HEK293 (cell line): ENCODE results near the gene ZNF358.

Experiments used
- CTCF ChIA-PET: fragments of 350-600 bp; formaldehyde crosslinking; extraction: SDS; loops from one replicate; lab custom pipeline; 2021; ENCODE audit warnings: antibody characterized with exemption; lab: Yijun Ruan, JAX
- POLR2A ChIA-PET: fragments of 300-600 bp; formaldehyde crosslinking; extraction: SDS; loops from one replicate; lab custom pipeline; 2020; ENCODE audit warnings: antibody characterized with exemption, inconsistent platforms; lab: Yijun Ruan, JAX
- H3K27ac ChIP-seq: fragments of 200-500 bp; sonication (Bioruptor generic); 2 replicates; pipeline ENCODE4 v1.5.1; 2014; ENCODE audit warnings: low read depth, low read length, control low read depth, inconsistent platforms; ENCODE audit errors: extremely low read depth
- H3K36me3 ChIP-seq, 2 experiments: fragments of 200-500 bp in 1 of 2; sonication (Bioruptor generic) in 1 of 2; 1 replicate in 1 of 2; 2 replicates in 1 of 2; pipeline ENCODE4 v1.5.1; 2014 to 2017; ENCODE audit warnings: inconsistent platforms in 2 of 2, low read length in 2 of 2; ENCODE audit not compliant: control insufficient read depth in 2 of 2, insufficient read depth in 1 of 2
- H3K4me1 ChIP-seq: fragments of 200-500 bp; sonication (Bioruptor generic); 2 replicates; pipeline ENCODE4 v1.5.1; 2014; ENCODE audit warnings: mild to moderate bottlenecking, low read length, inconsistent platforms; ENCODE audit not compliant: control insufficient read depth, insufficient read depth
- H3K4me3 ChIP-seq: 2 replicates; pipeline ENCODE4 v1.5.1; 2011; ENCODE audit warnings: low read depth, mild to moderate bottlenecking, control low read depth, low read length, moderate library complexity
- H3K9me3 ChIP-seq: fragments of 200-500 bp; sonication (Bioruptor generic); 2 replicates; pipeline ENCODE4 v1.5.1; 2014; ENCODE audit warnings: low read depth, low read length, inconsistent platforms; ENCODE audit not compliant: control insufficient read depth, insufficient read depth
- HOXA7 ChIP-seq: sonication (generic); formaldehyde crosslinking; IDR thresholded peaks from 2 replicates; pipeline ENCODE4 v1.8.1; 2022; ENCODE audit warnings: missing genetic modification reagents, borderline replicate concordance
- KLF9 ChIP-seq: fragments of 450-650 bp; formaldehyde crosslinking; IDR thresholded peaks from 2 replicates; pipeline ENCODE4 v1.5.1; 2016; ENCODE audit warnings: missing biosample characterization, missing genetic modification characterization, low read depth
- PATZ1 ChIP-seq: fragments of 450-650 bp; formaldehyde crosslinking; IDR thresholded peaks from 2 replicates; pipeline ENCODE4 v1.5.1; 2016; ENCODE audit warnings: missing biosample characterization, missing genetic modification characterization
- PRDM2 ChIP-seq: fragments of 450-650 bp; formaldehyde crosslinking; IDR thresholded peaks from 2 replicates; pipeline ENCODE4 v1.5.1; 2016; ENCODE audit warnings: missing biosample characterization, missing genetic modification characterization, borderline replicate concordance
- SP3 ChIP-seq: fragments of 450-650 bp; formaldehyde crosslinking; IDR thresholded peaks from 2 replicates; pipeline ENCODE4 v1.5.1; 2016; ENCODE audit warnings: missing biosample characterization, missing genetic modification characterization
- SP7 ChIP-seq: fragments of 450-650 bp; formaldehyde crosslinking; IDR thresholded peaks from 2 replicates; pipeline ENCODE4 v1.5.1; 2016; ENCODE audit warnings: missing biosample characterization, missing genetic modification characterization
- YY1 ChIP-seq: fragments of 450-650 bp; formaldehyde crosslinking; IDR thresholded peaks from 2 replicates; pipeline ENCODE4 v1.5.1; 2018; ENCODE audit warnings: missing biosample characterization, missing genetic modification characterization
- ZFP69B ChIP-seq: fragments of 450-650 bp; formaldehyde crosslinking; IDR thresholded peaks from 2 replicates; pipeline ENCODE4 v1.5.1; 2016; ENCODE audit warnings: missing biosample characterization, missing genetic modification characterization
- ZNF114 ChIP-seq: fragments of 450-650 bp; formaldehyde crosslinking; IDR thresholded peaks from 2 replicates; pipeline ENCODE4 v1.5.0; 2017; ENCODE audit warnings: missing biosample characterization, missing genetic modification characterization
- ZNF184 ChIP-seq: fragments of 450-650 bp; IDR thresholded peaks from 2 replicates; pipeline ENCODE4 v1.5.1; 2018; ENCODE audit warnings: missing biosample characterization, mild to moderate bottlenecking, missing genetic modification characterization
- ZNF2 ChIP-seq: fragments of 450-650 bp; formaldehyde crosslinking; IDR thresholded peaks from 2 replicates; pipeline ENCODE4 v1.5.1; 2016; ENCODE audit warnings: missing biosample characterization, missing genetic modification characterization
- ZNF214 ChIP-seq: fragments of 450-650 bp; formaldehyde crosslinking; IDR thresholded peaks from 2 replicates; pipeline ENCODE4 v1.5.1; 2017; ENCODE audit warnings: missing biosample characterization, mild to moderate bottlenecking, missing genetic modification characterization, borderline replicate concordance
- ZNF311 ChIP-seq: fragments of 450-650 bp; formaldehyde crosslinking; IDR thresholded peaks from 2 replicates; pipeline ENCODE4 v1.5.1; 2017; ENCODE audit warnings: missing biosample characterization, missing genetic modification characterization, borderline replicate concordance
- ZNF394 ChIP-seq: fragments of 450-650 bp; formaldehyde crosslinking; IDR thresholded peaks from 2 replicates; pipeline ENCODE4 v1.5.1; 2016; ENCODE audit warnings: missing biosample characterization, missing genetic modification characterization, mild to moderate bottlenecking, moderate library complexity, borderline replicate concordance
- ZNF561 ChIP-seq: fragments of 450-650 bp; IDR thresholded peaks from 2 replicates; pipeline ENCODE4 v1.5.1; 2018; ENCODE audit warnings: missing biosample characterization, missing genetic modification characterization, borderline replicate concordance
- ZNF623 ChIP-seq: fragments of 450-650 bp; formaldehyde crosslinking; IDR thresholded peaks from 2 replicates; pipeline ENCODE4 v1.5.1; 2016; ENCODE audit warnings: missing biosample characterization, missing genetic modification characterization
- ZNF654 ChIP-seq: fragments of 450-650 bp; formaldehyde crosslinking; IDR thresholded peaks from 2 replicates; pipeline ENCODE4 v1.5.1; 2016; ENCODE audit warnings: low read depth, missing biosample characterization, missing genetic modification characterization
- ZNF837 ChIP-seq: fragments of 450-650 bp; formaldehyde crosslinking; IDR thresholded peaks from 2 replicates; pipeline ENCODE4 v1.5.1; 2016; ENCODE audit warnings: missing biosample characterization, missing genetic modification characterization
- TF ChIP-seq, protein P1 (sequence below): fragments of 450-650 bp; formaldehyde crosslinking; IDR thresholded peaks from 2 replicates; pipeline ENCODE4 v1.5.1; 2016; ENCODE audit warnings: missing biosample characterization, missing genetic modification characterization
- TF ChIP-seq, protein P2 (sequence below): fragments of 450-650 bp; formaldehyde crosslinking; IDR thresholded peaks from 2 replicates; pipeline ENCODE4 v1.5.1; 2016; ENCODE audit warnings: missing biosample characterization, missing genetic modification characterization

The ZNF358 gene

DNA sequence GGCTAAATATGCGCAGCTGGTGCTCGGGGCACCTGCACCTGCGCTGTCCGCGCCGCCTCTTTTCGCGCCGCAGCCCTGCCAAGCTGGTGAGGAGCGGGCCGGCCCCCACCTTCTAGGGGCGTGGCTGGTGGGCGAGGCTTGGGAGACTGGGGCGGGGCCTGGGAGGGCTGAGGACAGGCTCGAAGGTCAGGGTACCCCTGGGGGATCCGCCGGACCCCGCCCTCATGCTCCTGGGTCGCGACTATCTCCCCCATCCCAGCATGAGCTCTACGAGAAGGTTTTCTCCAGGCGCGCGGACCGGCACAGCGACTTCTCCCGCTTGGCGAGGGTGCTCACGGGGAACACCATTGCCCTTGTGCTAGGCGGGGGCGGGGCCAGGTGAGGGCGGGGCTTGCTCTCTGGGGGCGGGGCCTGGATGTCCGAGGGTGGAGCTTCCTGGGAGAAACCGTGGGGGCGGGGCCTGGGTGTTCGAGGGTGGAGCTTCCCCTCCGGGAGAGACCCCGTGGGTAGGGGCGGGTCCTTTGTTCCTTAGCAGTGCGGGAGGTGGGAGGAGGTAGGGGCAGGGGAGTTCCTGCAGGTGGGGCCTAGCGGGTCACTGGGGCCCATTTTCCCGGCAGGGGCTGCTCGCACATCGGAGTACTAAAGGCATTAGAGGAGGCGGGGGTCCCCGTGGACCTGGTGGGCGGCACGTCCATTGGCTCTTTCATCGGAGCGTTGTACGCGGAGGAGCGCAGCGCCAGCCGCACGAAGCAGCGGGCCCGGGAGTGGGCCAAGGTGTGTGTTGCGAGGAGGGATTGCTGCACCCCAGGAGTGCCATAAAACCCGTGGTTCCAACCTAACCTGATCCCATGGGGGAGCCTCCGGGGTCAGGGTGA lies 39.3 kb downstream of the ZNF358 start (continued):
- TF ChIP-seq, protein P1, sequence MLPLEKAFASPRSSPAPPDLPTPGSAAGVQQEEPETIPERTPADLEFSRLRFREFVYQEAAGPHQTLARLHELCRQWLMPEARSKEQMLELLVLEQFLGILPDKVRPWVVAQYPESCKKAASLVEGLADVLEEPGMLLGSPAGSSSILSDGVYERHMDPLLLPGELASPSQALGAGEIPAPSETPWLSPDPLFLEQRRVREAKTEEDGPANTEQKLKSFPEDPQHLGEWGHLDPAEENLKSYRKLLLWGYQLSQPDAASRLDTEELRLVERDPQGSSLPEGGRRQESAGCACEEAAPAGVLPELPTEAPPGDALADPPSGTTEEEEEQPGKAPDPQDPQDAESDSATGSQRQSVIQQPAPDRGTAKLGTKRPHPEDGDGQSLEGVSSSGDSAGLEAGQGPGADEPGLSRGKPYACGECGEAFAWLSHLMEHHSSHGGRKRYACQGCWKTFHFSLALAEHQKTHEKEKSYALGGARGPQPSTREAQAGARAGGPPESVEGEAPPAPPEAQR (tag by site-specific recombination): no peak
- TF ChIP-seq KLF9 (tag by site-specific recombination) (0 out of 2 replicates have a peak, but pooled peaks have one; percentile 33), ZNF561 (no peak)
- TF ChIP-seq, protein P2, sequence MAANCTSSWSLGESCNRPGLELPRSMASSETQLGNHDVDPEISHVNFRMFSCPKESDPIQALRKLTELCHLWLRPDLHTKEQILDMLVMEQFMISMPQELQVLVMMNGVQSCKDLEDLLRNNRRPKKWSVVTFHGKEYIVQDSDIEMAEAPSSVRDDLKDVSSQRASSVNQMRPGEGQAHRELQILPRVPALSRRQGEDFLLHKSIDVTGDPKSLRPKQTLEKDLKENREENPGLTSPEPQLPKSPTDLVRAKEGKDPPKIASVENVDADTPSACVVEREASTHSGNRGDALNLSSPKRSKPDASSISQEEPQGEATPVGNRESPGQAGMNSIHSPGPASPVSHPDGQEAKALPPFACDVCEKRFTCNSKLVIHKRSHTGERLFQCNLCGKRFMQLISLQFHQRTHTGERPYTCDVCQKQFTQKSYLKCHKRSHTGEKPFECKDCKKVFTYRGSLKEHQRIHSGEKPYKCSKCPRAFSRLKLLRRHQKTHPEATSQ (tag by site-specific recombination): no peak

- ChIA-PET CTCF (no interaction called here), POLR2A (no interaction called here)
- H3K4me1 ChIP-seq: no peaks in the 10 kb centered on the region
- H3K27ac ChIP-seq: no peak overlapping the region
- no peaks in the 10 kb centered on the region for H3K9me3 ChIP-seq
- H3K36me3 ChIP-seq: peaks cover 0 to 31% of the 10 kb centered on the region in 2 experiments; a peak in 2 of 3 replicates
- no peak overlapping the region for H3K4me3 ChIP-seq
- TF ChIP-seq HOXA7 (CRISPR knock-in tag) (no peak), ZFP69B (no peak), PRDM2 (tag by site-specific recombination) (no peak), ZNF623 (tag by site-specific recombination) (no peak), ZNF394 (tag by site-specific recombination) (no peak), ZNF654 (tag by site-specific recombination) (no peak), YY1 (tag by site-specific recombination) (no peak), ZNF837 (tag by site-specific recombination) (no peak), PATZ1 (tag by site-specific recombination) (no peak), ZNF2 (tag by site-specific recombination) (no peak), ZNF311 (no peak), SP3 (tag by site-specific recombination) (no peak), ZNF114 (tag by site-specific recombination) (no peak), ZNF184 (no peak), ZNF214 (no peak), SP7 (tag by site-specific recombination) (no peak)
Measured at GRCh38 chr19:7556696-7557315, 40.9 kb downstream of the ZNF358 start.
